OCI-LY3 (cell line): Measurements from ENCODE around the gene MRTFA.

Source experiments
- EZH2phosphoT487 ChIP-seq: fragments of 200-600 bp; shearing (Covaris generic); IDR thresholded peaks from 2 replicates; pipeline ENCODE4 v1.6.1; 2018; ENCODE audit warnings: antibody characterized with exemption, mixed run types, low read depth
- TF ChIP-seq, protein P1 (sequence below): fragments of 200-600, 300-600 bp; sonication (generic); IDR thresholded peaks from 2 replicates; pipeline ENCODE4 v1.5.1; 2014; ENCODE audit warnings: antibody characterized with exemption, low read length, low read depth

DNA sequence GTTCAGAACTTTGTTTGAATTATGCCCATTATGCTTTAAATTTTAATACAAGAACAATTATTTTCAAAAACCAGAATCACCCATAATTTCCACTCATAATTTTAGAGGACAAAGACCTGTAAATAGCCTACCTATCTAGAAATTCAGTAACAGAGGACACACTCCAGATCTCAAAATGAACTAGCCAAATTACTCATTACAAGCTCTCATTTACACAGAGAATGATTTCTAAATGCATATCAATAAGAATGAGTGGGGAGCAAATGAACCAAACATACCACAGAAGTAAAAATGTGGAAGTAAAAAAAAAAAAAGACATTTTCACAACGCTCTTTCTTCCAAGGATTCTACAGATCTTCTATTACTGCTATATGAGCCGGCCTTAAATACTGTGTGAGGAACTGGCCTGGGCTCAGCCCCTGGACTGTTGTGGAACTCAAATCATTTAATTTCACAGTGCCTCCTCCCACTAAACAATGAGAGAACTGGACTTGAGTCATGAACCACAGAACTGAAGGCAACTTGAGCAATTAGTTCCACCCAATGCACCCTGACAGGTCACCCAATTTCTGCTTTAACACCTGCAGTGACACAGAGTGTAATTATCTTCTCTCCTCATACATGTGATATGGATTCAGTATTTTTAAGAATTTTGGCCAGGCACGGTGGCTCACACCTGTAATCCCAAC lies 8.0 kb downstream of the MRTFA start:
- TF ChIP-seq, protein P1, sequence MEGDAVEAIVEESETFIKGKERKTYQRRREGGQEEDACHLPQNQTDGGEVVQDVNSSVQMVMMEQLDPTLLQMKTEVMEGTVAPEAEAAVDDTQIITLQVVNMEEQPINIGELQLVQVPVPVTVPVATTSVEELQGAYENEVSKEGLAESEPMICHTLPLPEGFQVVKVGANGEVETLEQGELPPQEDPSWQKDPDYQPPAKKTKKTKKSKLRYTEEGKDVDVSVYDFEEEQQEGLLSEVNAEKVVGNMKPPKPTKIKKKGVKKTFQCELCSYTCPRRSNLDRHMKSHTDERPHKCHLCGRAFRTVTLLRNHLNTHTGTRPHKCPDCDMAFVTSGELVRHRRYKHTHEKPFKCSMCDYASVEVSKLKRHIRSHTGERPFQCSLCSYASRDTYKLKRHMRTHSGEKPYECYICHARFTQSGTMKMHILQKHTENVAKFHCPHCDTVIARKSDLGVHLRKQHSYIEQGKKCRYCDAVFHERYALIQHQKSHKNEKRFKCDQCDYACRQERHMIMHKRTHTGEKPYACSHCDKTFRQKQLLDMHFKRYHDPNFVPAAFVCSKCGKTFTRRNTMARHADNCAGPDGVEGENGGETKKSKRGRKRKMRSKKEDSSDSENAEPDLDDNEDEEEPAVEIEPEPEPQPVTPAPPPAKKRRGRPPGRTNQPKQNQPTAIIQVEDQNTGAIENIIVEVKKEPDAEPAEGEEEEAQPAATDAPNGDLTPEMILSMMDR = no peak
- TF ChIP-seq EZH2phosphoT487 = no peak
